Natural killer cell (primary cell): ENCODE measurements around the gene FSIP1. TPM values are rescaled to one million over a fixed set of nuclear protein-coding genes. Genes with fewer than 3 reads are reported as not detected.

Source experiments
- ATAC-seq, 3 donors: fragments of 150-1000 bp in 2 of 3; fragments of 200-7000 bp in 1 of 3; cut with Tn5 transposase; 1 replicate in 1 of 3; 2 replicates in 2 of 3; pipeline ENCODE4 v1.10.0; 2021; ENCODE audit warnings: mild to moderate bottlenecking in 2 of 3, moderate library complexity in 2 of 3
- DNase-seq, 2 donors: peaks; one replicate each; pipeline versions ENCODE4 v3.0.0 to v3.0.0-alpha.2; 2013 to 2021; ENCODE audit warnings: mixed read lengths in 1 of 2
- H3K27ac ChIP-seq: one replicate; pipeline ENCODE4 v1.5.1; 2013; ENCODE audit warnings: mild to moderate bottlenecking, low read length
- H3K27me3 ChIP-seq: one replicate; pipeline ENCODE4 v1.6.1; 2013; ENCODE audit warnings: low read length; ENCODE audit not compliant: control insufficient read depth, insufficient read depth
- H3K36me3 ChIP-seq: one replicate; pipeline ENCODE4 v1.6.1; 2013; ENCODE audit warnings: low read length; ENCODE audit not compliant: control insufficient read depth, insufficient read depth
- H3K4me1 ChIP-seq: one replicate; pipeline ENCODE4 v1.6.1; 2013; ENCODE audit warnings: low read length; ENCODE audit not compliant: control insufficient read depth, insufficient read depth
- H3K4me3 ChIP-seq: one replicate; pipeline ENCODE4 v1.5.1; 2013; ENCODE audit warnings: low read length
- H3K9me3 ChIP-seq: one replicate; pipeline ENCODE4 v1.6.1; 2013; ENCODE audit warnings: low read length; ENCODE audit not compliant: control insufficient read depth, insufficient read depth
- H3K27ac Mint-ChIP-seq, 2 donors: one replicate each; pipeline ENCODE4 v1.8.0; 2022; ENCODE audit warnings: mild to moderate bottlenecking in 2 of 2, mixed read lengths in 2 of 2, moderate library complexity in 1 of 2
- H3K27me3 Mint-ChIP-seq, 2 donors: one replicate each; pipeline ENCODE4 v1.8.0; 2022; ENCODE audit warnings: low read depth in 2 of 2, mixed read lengths in 2 of 2
- H3K36me3 Mint-ChIP-seq: one replicate; pipeline ENCODE4 v1.8.0; 2022; ENCODE audit warnings: mixed read lengths
- H3K4me1 Mint-ChIP-seq, 2 donors: one replicate each; pipeline ENCODE4 v1.8.0; 2022; ENCODE audit warnings: mixed read lengths in 2 of 2
- H3K4me3 Mint-ChIP-seq: one replicate; pipeline ENCODE4 v1.8.0; 2022; ENCODE audit warnings: mild to moderate bottlenecking, moderate library complexity, mixed read lengths
- H3K9me3 Mint-ChIP-seq, 2 donors: one replicate each; pipeline ENCODE4 v1.8.0; 2022; ENCODE audit warnings: mixed read lengths in 2 of 2
- WGBS: methylation state at CpG from one replicate; pipeline ENCODE4 v1.1.7; 2013; ENCODE audit warnings: missing lambda C conversion rate; ENCODE audit not compliant: insufficient coverage; 5-methylcytosine and 5-hydroxymethylcytosine counted together
- intact Hi-C: fragments of 100-400 bp; cut with micrococcal nuclease; formaldehyde crosslinking; loops from one replicate; pipeline ENCODE4 v1.14.2; 2022
- total RNA-seq, 4 donors: library from RNA; stranded (reverse); fragments of 120-200 nt in 1 of 4; gene quantifications; one replicate each; pipeline versions ENCODE4 v1.2.3 to v1.2.4, GENCODE V29; 2013 to 2022
- TF ChIP-seq, protein P1 (sequence below): fragments of 200-600 bp; IDR thresholded peaks from one replicate; pipeline ENCODE4 v1.8.0; 2022; ENCODE audit warnings: antibody characterized with exemption

FSIP1 gene
- total RNA-seq, 3 donors from 2014 or later (not counting 1 experiment from before 2014, with no cell fraction given): 1.1 to 2.3 (median 1.8) TPM

DNA sequence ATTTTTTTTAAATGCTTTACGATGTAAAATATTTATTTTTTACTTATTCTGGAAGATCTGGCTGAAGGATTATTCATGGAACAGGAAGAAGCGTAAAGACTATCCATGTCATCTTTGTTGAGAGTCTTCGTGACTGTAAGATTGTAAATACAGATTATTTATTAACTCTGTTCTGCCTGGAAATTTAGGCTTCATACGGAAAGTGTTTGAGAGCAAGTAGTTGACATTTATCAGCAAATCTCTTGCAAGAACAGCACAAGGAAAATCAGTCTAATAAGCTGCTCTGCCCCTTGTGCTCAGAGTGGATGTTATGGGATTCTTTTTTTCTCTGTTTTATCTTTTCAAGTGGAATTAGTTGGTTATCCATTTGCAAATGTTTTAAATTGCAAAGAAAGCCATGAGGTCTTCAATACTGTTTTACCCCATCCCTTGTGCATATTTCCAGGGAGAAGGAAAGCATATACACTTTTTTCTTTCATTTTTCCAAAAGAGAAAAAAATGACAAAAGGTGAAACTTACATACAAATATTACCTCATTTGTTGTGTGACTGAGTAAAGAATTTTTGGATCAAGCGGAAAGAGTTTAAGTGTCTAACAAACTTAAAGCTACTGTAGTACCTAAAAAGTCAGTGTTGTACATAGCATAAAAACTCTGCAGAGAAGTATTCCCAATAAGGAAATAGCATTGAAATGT lies 186.1 kb downstream of the FSIP1 start:
- Mint-ChIP-seq H3K4me3 (no peak overlapping the region), H3K4me1 (peaks cover 18 to 34% of the 10 kb centered on the region in 2 donors), H3K27ac (no peak overlapping the region), H3K36me3 (peaks cover 39% of the 10 kb centered on the region), H3K9me3 (no peaks in the 10 kb centered on the region), H3K27me3 (no peaks in the 10 kb centered on the region)
- H3K4me3 ChIP-seq: no peak overlapping the region
- no peaks in the 10 kb centered on the region for H3K9me3 ChIP-seq
- intact Hi-C loops: no loop called here
- TF ChIP-seq, protein P1, sequence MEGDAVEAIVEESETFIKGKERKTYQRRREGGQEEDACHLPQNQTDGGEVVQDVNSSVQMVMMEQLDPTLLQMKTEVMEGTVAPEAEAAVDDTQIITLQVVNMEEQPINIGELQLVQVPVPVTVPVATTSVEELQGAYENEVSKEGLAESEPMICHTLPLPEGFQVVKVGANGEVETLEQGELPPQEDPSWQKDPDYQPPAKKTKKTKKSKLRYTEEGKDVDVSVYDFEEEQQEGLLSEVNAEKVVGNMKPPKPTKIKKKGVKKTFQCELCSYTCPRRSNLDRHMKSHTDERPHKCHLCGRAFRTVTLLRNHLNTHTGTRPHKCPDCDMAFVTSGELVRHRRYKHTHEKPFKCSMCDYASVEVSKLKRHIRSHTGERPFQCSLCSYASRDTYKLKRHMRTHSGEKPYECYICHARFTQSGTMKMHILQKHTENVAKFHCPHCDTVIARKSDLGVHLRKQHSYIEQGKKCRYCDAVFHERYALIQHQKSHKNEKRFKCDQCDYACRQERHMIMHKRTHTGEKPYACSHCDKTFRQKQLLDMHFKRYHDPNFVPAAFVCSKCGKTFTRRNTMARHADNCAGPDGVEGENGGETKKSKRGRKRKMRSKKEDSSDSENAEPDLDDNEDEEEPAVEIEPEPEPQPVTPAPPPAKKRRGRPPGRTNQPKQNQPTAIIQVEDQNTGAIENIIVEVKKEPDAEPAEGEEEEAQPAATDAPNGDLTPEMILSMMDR: no peak
- DNase-seq (no peak), ATAC-seq (no peak)
- H3K27ac ChIP-seq: no peak overlapping the region
- H3K36me3 ChIP-seq: peaks cover 9% of the 10 kb centered on the region
- H3K27me3 ChIP-seq: no peaks in the 10 kb centered on the region
- H3K4me1 ChIP-seq: peaks cover 7% of the 10 kb centered on the region
- 100% methylated on average over 3 of the region's 5 CpGs for WGBS

DNA sequence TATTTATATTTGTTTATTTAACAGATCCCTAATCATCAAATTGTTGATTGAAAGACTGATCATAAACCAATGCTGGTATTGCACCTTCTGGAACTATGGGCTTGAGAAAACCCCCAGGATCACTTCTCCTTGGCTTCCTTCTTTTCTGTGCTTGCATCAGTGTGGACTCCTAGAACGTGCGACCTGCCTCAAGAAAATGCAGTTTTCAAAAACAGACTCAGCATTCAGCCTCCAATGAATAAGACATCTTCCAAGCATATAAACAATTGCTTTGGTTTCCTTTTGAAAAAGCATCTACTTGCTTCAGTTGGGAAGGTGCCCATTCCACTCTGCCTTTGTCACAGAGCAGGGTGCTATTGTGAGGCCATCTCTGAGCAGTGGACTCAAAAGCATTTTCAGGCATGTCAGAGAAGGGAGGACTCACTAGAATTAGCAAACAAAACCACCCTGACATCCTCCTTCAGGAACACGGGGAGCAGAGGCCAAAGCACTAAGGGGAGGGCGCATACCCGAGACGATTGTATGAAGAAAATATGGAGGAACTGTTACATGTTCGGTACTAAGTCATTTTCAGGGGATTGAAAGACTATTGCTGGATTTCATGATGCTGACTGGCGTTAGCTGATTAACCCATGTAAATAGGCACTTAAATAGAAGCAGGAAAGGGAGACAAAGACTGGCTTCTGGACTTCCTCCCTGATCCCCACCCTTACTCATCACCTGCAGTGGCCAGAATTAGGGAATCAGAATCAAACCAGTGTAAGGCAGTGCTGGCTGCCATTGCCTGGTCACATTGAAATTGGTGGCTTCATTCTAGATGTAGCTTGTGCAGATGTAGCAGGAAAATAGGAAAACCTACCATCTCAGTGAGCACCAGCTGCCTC lies 187.1 kb downstream of the FSIP1 start:
- 96% methylated on average over 7 of the region's 8 CpGs for WGBS
- Histone ChIP-seq H3K27ac (no peak overlapping the region), H3K4me3 (no peak overlapping the region), H3K4me1 (peaks cover 7% of the 10 kb centered on the region), H3K9me3 (no peaks in the 10 kb centered on the region), H3K36me3 (peaks cover 13% of the 10 kb centered on the region), H3K27me3 (no peaks in the 10 kb centered on the region)
- Mint-ChIP-seq H3K9me3 (no peaks in the 10 kb centered on the region), H3K27ac (no peak overlapping the region), H3K4me1 (peaks cover 13 to 25% of the 10 kb centered on the region in 2 donors), H3K4me3 (no peak overlapping the region), H3K36me3 (peaks cover 49% of the 10 kb centered on the region), H3K27me3 (no peaks in the 10 kb centered on the region)
- intact Hi-C loops: no loop called here
- TF ChIP-seq, protein P1: no peak
- DNase-seq: no peak
- no peak for ATAC-seq

DNA sequence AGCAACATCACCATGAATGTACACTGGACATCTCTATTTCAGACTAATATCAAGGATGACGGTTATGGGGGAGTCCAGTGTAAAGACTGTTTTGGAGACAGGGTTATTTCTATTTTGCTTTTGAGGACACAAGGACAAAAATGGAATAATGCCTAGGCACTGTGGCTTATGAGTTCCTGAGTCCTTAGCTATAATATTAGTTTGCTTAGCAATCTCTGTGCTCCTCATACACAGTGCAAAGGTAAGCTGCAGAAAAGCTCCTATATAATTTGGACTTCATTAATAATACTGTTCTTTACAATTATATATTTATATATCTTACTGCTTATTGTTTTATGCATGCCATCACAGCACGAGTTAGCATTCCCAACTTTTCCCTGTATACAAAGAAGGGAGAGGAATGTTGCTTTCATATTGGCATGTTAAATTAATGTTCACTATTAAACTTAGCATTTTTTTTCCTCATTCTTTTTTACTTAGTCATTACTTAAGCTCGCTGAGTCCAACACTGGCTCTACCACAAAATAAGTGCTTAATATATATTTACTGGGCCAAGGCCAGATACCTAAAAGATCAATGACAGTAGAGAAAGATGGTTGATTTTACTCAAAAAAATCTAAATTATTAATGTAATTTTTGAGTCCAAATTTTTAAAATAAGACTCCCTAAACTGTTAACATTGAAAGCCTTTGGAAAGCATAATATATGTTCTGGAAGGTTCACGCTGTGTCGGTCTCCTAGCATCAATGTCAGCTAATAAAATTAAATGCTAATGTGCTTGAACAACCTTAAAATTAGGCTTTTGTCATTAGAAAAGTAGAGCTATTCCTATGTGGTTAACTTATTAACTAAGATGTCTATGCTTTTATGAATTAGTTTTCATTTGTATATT lies 187.9 kb downstream of the FSIP1 start:
- DNase-seq (no peak), ATAC-seq (peak in 1 of 3 donors; percentile 17)
- intact Hi-C loops: no loop called here
- Histone ChIP-seq H3K27ac (peak overlapping the region; percentile 24), H3K36me3 (peaks cover 19% of the 10 kb centered on the region), H3K4me3 (no peak overlapping the region), H3K9me3 (no peaks in the 10 kb centered on the region), H3K4me1 (peaks cover 7% of the 10 kb centered on the region), H3K27me3 (no peaks in the 10 kb centered on the region)
- WGBS: 100% methylated on average over 3 of the region's 5 CpGs
- peaks cover 13 to 25% of the 10 kb centered on the region in 2 donors for H3K4me1 Mint-ChIP-seq
- peaks cover 55% of the 10 kb centered on the region for H3K36me3 Mint-ChIP-seq
- H3K9me3 Mint-ChIP-seq: no peaks in the 10 kb centered on the region
- TF ChIP-seq, protein P1: no peak
- peak overlapping the region; percentile 63 for H3K4me3 Mint-ChIP-seq
- H3K27me3 Mint-ChIP-seq: no peaks in the 10 kb centered on the region
- H3K27ac Mint-ChIP-seq: peak overlapping the region; percentile 82 to 94
